Right renal pelvis (tissue), 4 donors: Measurements from ENCODE around the gene TSPAN1. TPM values are rescaled to one million over a fixed set of nuclear protein-coding genes. Genes with fewer than 3 reads are reported as not detected.

ENCODE experiments used
- DNase-seq, 4 donors: peaks; one replicate each; pipeline ENCODE4 v3.0.0-alpha.2; 2013; ENCODE audit warnings: low read depth in 4 of 4, low spot score in 3 of 4, missing footprints in 1 of 4
- polyA plus RNA-seq, 4 donors: library from polyadenylated mRNA; unstranded; fragments of 120-200 nt; gene quantifications; one replicate each; pipeline ENCODE4 v1.2.1, GENCODE V29; 2013; ENCODE audit not compliant: insufficient read length in 4 of 4

Gene TSPAN1
- polyA plus RNA-seq, 4 donors = 66.9 to 88.0 (median 82.3) TPM

DNA sequence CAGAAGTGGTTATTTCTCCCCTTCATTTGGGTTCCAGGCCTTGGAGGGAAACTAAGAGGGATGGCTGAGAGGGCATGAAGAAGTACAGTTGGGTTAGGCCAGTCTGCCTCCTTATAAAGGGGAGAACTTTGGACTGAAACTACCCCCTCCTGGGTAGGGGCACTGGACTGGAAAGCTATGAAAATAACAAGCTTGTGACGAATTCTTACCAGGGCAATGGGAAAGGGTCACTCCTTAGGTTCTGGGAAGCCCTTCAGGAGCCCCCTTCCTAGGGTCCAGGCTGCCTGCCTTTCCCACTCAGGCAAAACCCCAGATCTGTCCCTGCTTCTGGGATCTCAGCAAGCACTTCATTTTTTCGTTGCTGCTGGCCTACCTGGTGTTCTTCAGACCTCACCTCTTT is 11.2 kb downstream of the TSPAN1 start:
- DNase-seq = no peak

DNA sequence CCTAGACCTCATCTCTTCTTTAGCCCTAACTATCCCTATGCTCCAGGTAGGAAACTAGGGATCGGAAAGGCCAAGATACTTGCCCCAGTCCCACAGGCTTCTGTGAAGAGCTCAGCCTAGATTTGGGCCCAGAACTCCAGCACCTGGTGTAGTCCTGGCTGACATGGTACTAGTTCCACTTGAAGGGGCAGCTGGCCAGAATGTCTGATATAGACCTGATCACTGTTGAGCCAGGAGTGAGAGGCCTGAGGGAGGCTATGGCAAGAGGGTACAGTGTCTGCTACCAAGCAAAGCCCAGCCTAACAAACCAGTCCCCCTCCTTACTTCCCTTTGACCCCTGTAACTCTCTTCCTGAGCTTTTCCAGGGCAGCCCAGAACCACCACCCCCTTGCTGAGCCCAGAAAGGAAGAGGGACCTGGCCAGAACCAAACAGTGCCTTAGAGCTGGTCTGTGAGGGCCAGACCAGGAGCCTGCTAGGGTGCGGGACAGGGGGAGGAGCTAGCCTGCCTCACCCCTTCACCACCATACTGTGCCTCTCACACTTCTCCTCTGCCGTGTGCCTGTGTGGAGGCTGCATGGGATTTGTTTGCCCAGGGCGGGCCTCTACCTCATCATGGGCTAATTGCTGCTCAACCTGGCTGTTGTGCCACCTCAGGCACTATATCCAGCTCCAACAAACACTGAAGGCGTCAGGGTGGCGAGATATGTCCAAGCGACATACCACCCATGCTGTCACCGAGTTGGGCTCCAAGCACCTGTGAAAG is 12.4 kb downstream of the TSPAN1 start:
- DNase-seq = no peak

GRCh38 chr1:46188295-46189030 is 13.6 kb downstream of the TSPAN1 start:
- DNase-seq = no peak

DNA sequence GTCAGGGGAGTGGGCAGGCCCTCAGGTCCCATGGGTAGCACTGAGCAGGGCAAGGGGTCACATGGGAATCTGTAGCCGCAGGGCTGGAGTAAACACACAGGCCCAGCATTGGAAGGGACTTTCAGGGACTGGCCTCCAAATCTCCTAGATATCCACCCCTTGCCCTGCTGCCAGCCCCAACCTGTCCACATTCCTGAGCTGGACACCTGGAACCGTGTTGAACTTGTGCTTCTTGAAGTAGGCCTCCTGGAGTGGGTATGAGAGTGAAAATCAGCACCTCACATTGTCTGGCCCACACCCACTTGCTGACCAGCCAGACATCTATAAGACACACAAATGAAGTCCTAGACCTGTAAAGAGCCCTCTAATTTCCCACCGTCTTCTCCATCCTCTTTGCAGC is 15.7 kb downstream of the TSPAN1 start:
- no peak for DNase-seq

- no peak for DNase-seq
These were observed 16.3 kb downstream of the TSPAN1 start for GRCh38 chr1:46191033-46191701.

DNA sequence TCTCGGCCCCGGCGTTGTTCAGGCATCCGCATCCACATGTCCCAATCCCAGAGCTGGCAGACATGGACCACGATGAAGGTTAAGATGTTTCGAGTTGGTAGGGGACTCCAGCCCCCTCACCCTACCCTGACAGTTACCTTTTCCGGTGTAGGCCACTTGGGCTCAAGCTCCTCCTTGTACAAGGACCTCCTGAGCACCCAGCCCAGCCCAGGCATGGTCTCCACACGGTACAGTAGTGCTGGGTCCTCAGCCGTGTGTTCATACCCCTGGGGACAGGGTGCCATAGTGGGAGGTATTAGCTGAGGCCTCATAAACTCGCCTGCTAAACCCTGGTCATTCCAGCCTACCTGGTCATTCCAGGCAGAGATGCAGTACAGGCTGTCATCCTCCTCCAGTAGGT is 17.3 kb downstream of the TSPAN1 start:
- DNase-seq = no peak

GRCh38 chr1:46193285-46193684 is 18.4 kb downstream of the TSPAN1 start:
- no peak for DNase-seq

DNA sequence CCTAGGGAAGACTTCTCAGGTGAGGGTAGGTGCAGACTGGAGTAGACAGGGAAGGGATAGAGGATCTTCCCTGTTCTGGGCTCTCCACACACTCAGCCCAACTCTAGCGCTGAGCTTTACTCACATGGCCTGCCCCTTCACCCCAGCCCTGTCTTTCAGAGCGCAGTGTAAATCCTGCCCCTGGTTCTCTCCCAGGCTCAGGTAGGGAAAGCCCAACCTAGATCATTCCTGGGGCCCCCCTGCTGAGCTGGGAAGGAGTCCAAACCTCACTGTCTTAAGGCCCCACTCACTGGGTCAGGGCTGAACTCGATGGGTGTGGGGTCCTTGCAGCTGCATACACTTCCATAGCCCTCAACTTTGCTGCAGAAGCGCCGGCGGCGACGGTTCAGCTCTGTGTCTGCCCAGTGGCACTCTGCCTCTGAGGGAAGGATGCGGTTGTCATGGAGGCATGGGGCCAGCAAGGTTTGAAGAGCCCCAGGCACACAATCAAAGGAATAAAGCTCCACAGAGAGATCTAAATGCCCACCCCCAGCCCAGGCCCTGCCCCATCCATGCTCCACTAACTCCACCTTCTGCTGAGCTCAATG is 19.2 kb downstream of the TSPAN1 start:
- DNase-seq = no peak

- DNase-seq = no peak
These were observed 19.8 kb downstream of the TSPAN1 start for GRCh38 chr1:46194641-46195193.

GRCh38 chr1:46196609-46197008 is 21.7 kb downstream of the TSPAN1 start:
- no peak for DNase-seq

GRCh38 chr1:46197560-46197963 is 22.7 kb downstream of the TSPAN1 start:
- no peak for DNase-seq

DNA sequence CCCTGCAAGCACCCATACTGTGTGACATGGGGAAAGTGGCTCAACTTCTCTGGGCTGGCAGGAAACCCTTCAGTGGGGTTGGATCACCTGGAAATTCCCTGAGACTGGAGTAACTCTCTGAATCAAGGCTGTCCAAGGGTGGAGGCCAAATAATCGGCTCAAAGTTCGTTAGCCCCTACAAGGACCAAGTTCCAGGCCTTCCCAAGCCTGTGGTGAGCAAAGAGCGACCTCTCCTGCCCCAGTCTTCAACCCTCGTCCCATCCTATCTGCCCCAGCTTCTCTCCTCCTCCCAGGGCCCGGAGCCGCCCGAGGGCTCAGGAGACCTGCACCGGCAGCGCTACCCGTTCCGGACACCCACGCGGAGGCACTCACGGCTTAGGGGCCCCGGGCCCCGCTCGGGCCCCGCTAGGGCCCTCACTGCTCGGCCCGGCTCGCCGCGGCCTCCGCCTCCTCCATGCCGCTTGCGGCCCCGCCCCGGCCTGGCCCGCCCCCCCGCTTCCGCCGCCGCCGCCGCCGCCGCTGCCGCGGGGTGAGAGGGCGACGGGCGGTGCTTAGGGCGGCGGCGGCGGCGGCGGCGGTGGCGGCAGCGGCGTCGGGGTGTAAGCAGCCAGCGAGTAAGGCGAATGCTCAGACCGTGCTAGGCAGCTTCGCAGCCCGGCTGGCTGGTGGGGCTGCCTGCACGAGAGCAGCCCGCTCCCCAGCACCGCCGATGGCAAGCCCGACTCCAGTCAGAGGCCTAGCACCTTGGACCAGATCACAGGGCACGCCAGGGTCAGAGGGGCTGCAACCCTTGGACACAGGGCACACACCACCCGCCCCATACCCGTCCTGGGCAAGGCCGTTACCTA is 23.3 kb downstream of the TSPAN1 start, which contains the start of gene POMGNT1:
Gene POMGNT1 (minus strand): TSS at position 471 of the 848 bp plus-strand sequence. CDS start 613 bp downstream, outside the sequence.
- DNase-seq = no peak

- no peak for DNase-seq
These were observed 24.4 kb downstream of the TSPAN1 start for GRCh38 chr1:46199233-46199749.

DNA sequence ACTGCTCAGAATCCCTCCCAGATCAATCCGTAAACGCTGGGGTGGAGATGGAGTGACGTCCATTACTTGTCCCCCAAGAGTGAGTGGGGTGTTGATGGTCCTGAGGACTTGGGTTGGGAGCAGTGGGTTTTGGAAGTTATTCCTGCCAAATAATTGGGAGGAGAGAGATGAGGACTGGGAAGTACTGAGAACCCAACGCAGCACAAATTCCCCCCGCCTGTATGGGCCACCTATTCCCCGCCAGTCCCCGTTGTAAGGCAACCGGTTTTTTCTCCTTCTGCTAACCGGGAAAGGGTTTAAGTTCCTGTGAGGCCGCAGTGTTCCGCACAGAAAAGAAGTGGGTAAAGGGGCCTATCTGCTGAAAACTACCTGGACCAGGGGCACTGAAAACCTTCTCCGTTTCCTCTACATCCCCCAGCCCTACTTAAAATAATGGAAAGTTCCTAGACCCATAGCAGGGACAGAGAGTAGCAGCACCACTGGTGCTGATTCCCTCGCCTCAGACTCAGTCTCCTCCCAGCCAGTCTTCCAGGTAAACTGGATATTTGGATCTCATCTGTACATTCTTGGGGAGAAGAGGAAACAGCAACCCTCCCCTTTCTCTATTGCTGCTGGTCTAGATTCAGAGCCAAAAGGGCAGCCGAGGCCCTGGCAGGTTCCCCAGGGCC is 29.0 kb downstream of the TSPAN1 start:
- no peak for DNase-seq

DNA sequence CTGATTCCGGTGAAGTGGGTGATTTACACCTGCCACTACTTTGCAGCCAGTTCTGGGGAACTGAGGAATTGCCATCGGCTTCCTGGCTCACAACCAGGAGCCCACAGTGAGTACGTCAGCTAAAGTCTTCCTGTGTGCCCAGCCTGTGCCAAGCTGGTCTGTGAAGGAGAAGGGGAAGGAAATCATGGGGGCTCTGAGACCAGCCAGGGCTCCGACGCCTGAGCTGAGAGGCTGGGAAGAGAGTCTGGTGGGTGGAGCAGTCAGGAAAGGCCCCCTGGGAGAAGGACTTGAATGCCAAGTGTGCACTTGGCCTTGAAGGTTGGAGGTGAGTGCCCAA is 29.5 kb downstream of the TSPAN1 start:
- DNase-seq = no peak

GRCh38 chr1:46205141-46205540 is 30.3 kb downstream of the TSPAN1 start:
- DNase-seq = no peak

DNA sequence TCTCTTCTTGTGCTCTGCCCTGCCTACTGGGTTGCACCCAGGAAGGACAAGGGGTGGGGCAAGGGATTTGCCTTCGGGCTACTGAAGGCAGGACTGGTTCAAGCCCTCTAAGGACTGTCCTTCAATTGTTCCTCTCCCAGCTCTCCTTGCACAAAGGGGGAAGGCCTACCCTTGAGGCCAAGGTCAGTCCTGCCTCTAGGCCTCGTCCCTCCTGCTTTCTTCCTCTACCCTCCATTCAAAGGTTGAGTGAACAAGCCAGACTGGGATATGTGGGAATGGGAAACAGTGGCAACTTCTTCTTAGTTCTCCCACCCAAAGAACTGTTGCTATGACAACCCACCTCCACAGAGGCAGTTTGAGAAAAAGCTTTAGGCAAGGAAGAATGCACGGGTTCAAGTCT is 30.9 kb downstream of the TSPAN1 start:
- DNase-seq = no peak

DNA sequence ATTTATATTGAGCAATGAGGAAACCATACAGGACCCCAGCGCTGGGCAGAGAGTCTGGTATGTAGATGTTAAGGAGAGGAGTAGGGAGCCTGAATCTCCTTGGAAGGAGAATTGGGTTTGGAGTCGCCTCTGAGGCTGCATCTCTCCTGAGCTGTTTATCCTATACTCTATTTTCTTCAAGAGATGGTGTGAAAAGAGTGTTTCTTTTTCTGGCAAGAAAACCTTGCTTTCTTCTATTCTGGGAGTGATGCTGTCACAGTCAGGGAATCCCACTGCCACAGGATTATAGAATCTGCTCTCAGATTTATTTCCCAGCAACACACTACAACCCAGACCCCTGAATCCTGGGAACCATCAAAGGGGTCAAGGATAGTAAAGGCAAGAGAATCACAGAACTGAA is 31.5 kb downstream of the TSPAN1 start:
- DNase-seq = no peak

DNA sequence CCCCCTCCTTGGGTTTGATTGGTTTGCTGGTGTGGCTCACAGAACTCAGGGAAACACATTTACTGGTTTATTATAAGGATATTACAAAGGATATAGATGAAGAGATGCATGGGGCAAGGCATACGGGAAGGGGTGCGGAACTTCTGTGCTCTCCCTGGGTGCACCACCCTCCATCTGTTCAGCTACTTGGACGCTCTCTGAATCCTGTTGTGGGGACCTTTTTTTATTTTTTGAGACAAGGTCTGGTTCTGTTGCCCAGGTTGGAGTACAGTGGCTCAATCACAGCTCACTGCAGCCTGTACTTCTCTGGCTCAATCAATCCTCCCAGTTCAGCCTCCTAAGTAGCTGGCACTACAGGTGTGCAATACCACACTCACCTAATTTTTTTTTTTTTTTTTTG is 35.7 kb downstream of the TSPAN1 start:
- DNase-seq = no peak
